SH-SY5Y (cell line): ENCODE data around the gene GRIN2A.

Experiments
- GATA2 ChIP-seq: IDR thresholded peaks from 2 replicates; pipeline ENCODE4 v1.6.1; 2011; ENCODE audit warnings: mild to moderate bottlenecking, low read depth, low read length
- GATA3 ChIP-seq: IDR thresholded peaks from 2 replicates; pipeline ENCODE4 v1.6.1; 2011; ENCODE audit warnings: low read depth, mild to moderate bottlenecking, low read length, moderate library complexity

- TF ChIP-seq GATA2 (no peak), GATA3 (no peak)
These were observed at the start of gene GRIN2A for GRCh38 chr16:10182222-10183053.
